Activated CD4-positive, alpha-beta T cell treated with anti-CD3 and anti-CD28 coated beads, Interleukin-2, amount 50 U/mL, for 48 hours (primary cell): ENCODE data around the gene ODAD3.

ENCODE experiments used
- DNase-seq, 2 experiments: peaks; one replicate each; pipeline ENCODE4 v3.0.0-alpha.2; 2020

Gene ODAD3

DNA sequence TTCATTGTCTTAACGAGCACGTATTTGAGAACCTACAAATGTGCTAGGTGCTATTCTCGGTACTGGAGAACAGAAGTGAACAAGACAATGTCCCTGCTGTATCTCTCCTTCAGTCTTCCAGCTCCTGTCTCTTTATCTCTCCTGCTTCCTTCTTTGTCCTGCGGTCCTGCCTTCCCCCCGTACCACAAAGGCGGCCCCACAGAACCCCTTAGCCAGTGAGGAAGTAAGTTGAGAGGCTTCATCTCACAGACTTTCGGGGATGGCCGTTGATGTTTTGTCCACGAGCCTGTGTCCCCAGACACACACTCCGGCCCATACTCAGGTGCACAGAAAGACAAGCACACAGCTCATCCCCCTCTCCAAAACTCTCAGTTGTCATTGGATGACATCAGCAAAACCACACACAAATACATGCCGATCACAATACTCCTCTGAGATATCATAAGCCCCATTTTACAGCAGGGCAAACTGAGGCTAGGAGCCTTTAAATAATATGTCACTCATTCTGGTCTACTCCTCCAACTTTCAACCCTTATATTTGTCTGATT, 61.0 kb downstream of the ODAD3 start:
- no peak for DNase-seq

- no peak for DNase-seq
Observed at GRCh38 chr19:11373166-11373884, 61.6 kb downstream of the ODAD3 start.

DNA sequence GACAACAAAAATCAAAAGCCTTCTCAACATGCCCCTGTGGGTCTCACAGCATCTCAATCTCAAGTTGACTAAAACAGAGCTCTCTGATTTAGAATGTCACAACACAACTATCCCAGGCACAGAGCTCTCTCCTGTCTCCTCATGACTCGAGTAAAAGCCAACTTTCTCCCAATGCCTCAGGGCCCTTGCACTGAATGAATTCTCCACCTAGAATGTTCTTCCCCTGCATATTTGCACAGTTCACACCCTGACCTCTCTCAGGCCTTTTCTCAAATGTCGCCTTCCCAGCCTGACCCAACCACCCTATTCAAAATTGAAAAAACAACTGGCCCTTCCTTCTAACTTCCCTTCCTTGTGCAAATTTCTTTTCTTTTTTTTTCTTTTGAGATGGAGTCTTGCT, 64.2 kb downstream of the ODAD3 start:
- DNase-seq = no peak
